H1 (cell line): ENCODE data around the gene GPR42. TPM values are rescaled to one million over a fixed set of nuclear protein-coding genes. Genes with fewer than 3 reads are reported as not detected.

Experiments
- BRCA1 ChIP-seq: IDR thresholded peaks from 2 replicates; pipeline ENCODE4 v1.6.1; 2012; ENCODE audit warnings: low read depth, low read length, improper control_type of control experiment
- CHD7 ChIP-seq: fragments of 300-600 bp; sonication (generic); IDR thresholded peaks from 2 replicates; pipeline ENCODE4 v1.7.1; 2012; ENCODE audit warnings: low read length, moderate library complexity, mild to moderate bottlenecking, inconsistent platforms; ENCODE audit not compliant: insufficient replicate concordance
- MAX ChIP-seq: IDR thresholded peaks from 2 replicates; pipeline ENCODE4 v1.6.1; 2012; ENCODE audit warnings: inconsistent platforms
- POLR2AphosphoS5 ChIP-seq: IDR thresholded peaks from 2 replicates; pipeline ENCODE4 v1.6.1; 2011; ENCODE audit warnings: low read depth, low read length
- RFX5 ChIP-seq: IDR thresholded peaks from 2 replicates; pipeline ENCODE4 v1.6.1; 2011; ENCODE audit warnings: low read depth, low read length, improper control_type of control experiment, borderline replicate concordance
- ZNF274 ChIP-seq: IDR thresholded peaks from 2 replicates; pipeline ENCODE4 v1.7.0; 2012; ENCODE audit warnings: low read length, borderline replicate concordance; ENCODE audit errors: extremely low read depth
- polyA plus RNA-seq, 7 experiments: library from polyadenylated mRNA; depleted of rRNA in 3 of 7; stranded (reverse) in 5 of 7; unstranded in 2 of 7; fragments of >200 nt in 5 of 7; fragments of 200-250 nt in 2 of 7; gene quantifications; 1 replicate in 5 of 7; 2 replicates in 1 of 7; 4 replicates in 1 of 7; pipeline versions ENCODE4 v1.2.1 to v1.2.3, GENCODE V29; 2011 to 2013; ENCODE audit warnings: missing spikeins in 2 of 7, mixed read lengths in 2 of 7
- total RNA-seq: library from RNA; stranded (reverse); fragmentation: NEBNext Ultra II Directional; extraction: Animal tissue kit (Norgen Biotek cat#: 25700); gene quantifications from 2 replicates; pipeline ENCODE4 v1.2.1, GENCODE V29; 2021

Gene GPR42
- total and polyA plus RNA-seq, 2 of the 8 experiments (the other 6 are each of a cell fraction or from before 2014, with no cell fraction given), result not detected

GRCh38 chr19:35407619-35408018 lies 36.8 kb downstream of the GPR42 start (continued):
- TF ChIP-seq CHD7 (no peak), BRCA1 (no peak), RFX5 (no peak), ZNF274 (no peak), POLR2AphosphoS5 (no peak), MAX (no peak)
